Duodenal mucosa (tissue), 2 donors: Measurements from ENCODE around the gene CTTNBP2NL.
"Not testable (repeated sequence)": the region's sequence is repeated elsewhere in the genome, so short reads cannot be mapped to it uniquely, and the experiment has no call there.

Source experiments
- H3K27ac ChIP-seq: one replicate; pipeline ENCODE4 v1.7.0; 2013; ENCODE audit warnings: low read depth, low read length
- H3K27me3 ChIP-seq, 2 donors: one replicate each; pipeline ENCODE4 v1.7.0; 2013; ENCODE audit warnings: low read length in 2 of 2, control low read depth in 1 of 2; ENCODE audit not compliant: insufficient read depth in 2 of 2, control insufficient read depth in 1 of 2
- H3K36me3 ChIP-seq, 2 donors: one replicate each; pipeline ENCODE4 v1.7.0; 2013; ENCODE audit warnings: low read length in 2 of 2, control low read depth in 1 of 2; ENCODE audit not compliant: insufficient read depth in 2 of 2, control insufficient read depth in 1 of 2
- H3K4me1 ChIP-seq, 2 donors: one replicate each; pipeline ENCODE4 v1.7.0; 2013; ENCODE audit warnings: low read length in 2 of 2, control low read depth in 1 of 2; ENCODE audit not compliant: insufficient read depth in 2 of 2, control insufficient read depth in 1 of 2
- H3K4me3 ChIP-seq, 2 donors: one replicate each; pipeline ENCODE4 v1.7.0; 2013; ENCODE audit warnings: low read length in 2 of 2, low read depth in 1 of 2
- H3K9ac ChIP-seq, 2 donors: one replicate each; pipeline ENCODE4 v1.7.0; 2013; ENCODE audit warnings: low read length in 2 of 2, low read depth in 1 of 2
- H3K9me3 ChIP-seq, 2 donors: one replicate each; pipeline ENCODE4 v1.7.0; 2013; ENCODE audit warnings: low read length in 2 of 2, control low read depth in 1 of 2; ENCODE audit not compliant: control insufficient read depth in 1 of 2

The CTTNBP2NL gene

DNA sequence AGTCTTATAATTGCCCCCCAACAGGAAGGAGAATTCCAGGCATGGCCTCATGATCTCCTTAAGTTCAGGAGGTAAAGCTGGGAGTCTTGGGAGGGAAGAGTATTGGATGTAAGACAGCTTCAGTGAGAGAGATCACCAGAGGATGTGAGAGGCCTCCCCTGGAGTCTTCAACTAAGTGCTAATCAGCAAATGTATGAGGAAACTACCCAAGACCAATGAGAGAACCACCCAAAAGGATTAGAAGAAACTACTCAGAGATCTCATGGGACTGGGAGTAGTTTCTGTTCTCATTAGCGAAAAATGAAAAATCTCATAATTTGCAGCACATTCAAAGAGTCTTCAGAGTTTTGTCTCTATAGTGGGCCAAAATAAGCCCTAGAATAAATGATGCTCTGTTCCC lies 76.1 kb downstream of the CTTNBP2NL start:
- Histone ChIP-seq H3K4me3 (no peak overlapping the region), H3K36me3 (no peaks in the 10 kb centered on the region), H3K9me3 (peaks cover 5 to 8% of the 10 kb centered on the region in 2 donors), H3K27ac (no peak overlapping the region), H3K9ac (no peak overlapping the region), H3K4me1 (no peaks in the 10 kb centered on the region), H3K27me3 (no peaks in the 10 kb centered on the region)

DNA sequence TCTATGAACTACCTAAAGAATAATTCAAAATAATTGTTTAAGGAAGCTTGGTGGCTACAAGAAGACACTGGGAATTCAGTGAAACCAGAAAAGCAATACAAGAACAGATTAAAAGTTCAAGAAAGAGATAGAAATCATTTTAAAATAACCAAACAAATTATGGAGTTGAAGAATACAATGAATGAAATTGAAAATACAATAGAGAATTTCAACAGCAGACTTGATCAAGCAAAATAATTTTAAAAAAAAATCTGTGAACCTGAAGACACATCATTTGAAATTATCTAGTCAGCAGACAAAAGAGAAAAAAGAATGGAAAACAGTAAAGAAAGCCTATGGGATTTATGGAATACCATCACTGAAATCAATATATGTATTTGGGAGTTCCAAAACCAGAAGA lies 81.5 kb downstream of the CTTNBP2NL start:
- no peak overlapping the region for H3K27ac ChIP-seq
- H3K4me3 ChIP-seq, result no peak overlapping the region
- H3K27me3 ChIP-seq, result no peaks in the 10 kb centered on the region
- H3K9me3 ChIP-seq, result peaks cover 10 to 11% of the 10 kb centered on the region in 2 donors
- no peak overlapping the region for H3K9ac ChIP-seq
- no peaks in the 10 kb centered on the region for H3K36me3 ChIP-seq
- H3K4me1 ChIP-seq, result no peaks in the 10 kb centered on the region

DNA sequence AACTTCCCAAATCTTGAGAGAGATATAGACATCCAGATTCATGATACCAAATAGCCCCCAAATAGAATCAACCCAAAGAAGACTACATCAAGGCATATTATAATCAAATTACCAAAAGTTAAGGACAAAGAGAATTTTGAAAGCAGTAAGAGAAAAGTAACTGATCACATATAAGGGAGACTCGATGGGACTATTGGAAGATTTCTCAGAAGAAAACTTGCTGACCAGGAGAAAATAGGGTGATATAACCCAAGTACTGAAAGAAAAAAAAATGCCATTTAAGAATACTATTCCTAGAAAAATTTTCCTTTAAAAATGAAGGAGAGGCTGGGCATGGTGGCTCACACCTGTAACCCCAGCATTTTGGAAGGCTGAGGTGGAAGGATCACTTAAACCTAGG lies 82.3 kb downstream of the CTTNBP2NL start:
- no peak overlapping the region for H3K9ac ChIP-seq
- H3K27me3 ChIP-seq, result no peaks in the 10 kb centered on the region
- H3K4me3 ChIP-seq, result no peak overlapping the region
- no peaks in the 10 kb centered on the region for H3K4me1 ChIP-seq
- H3K36me3 ChIP-seq, result no peaks in the 10 kb centered on the region
- no peak overlapping the region for H3K27ac ChIP-seq
- peaks cover 10 to 11% of the 10 kb centered on the region in 2 donors for H3K9me3 ChIP-seq

DNA sequence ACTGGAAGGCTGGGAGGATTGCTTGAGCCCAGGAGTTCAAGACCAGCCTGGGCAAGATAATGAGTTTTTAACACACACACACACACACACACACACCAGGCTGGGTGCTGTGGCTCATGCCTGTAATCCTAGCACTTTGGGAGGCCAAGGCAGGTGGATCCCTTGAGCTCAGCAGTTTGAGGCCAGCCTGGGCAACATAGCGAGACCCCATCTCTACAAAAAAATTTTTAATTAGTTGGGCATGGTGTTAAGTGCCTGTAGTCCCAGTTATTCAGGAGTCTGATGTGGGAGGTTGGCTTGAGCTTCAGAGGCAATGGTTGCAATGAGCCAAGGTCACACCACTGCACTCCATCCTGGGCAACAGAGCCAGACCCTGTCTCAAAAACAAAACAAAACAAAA lies 90.0 kb downstream of the CTTNBP2NL start:
- not testable (repeated sequence) for H3K27me3 ChIP-seq, H3K36me3 ChIP-seq, H3K9me3 ChIP-seq, H3K9ac ChIP-seq, H3K4me1 ChIP-seq, H3K27ac ChIP-seq, H3K4me3 ChIP-seq

DNA sequence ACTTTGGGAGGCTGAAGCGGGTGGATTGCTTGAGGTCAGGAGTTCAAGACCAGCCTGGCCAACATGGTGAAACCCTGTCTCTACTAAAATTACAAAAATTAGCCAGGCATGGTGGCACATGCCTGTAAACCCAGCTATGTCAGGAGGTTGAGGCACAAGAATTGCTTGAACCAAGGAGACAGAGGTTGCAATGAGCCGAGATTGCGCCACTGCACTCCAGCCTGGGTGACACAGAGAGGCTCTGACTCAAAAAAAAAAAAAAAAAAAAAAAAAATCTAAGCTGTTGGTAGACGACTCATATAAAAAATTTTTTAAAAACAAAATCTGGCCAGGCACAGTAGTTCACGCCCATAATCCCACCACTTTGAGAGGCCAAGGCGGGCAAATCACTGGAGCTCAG lies 91.7 kb downstream of the CTTNBP2NL start:
- not testable (repeated sequence) for H3K27ac ChIP-seq, H3K27me3 ChIP-seq, H3K36me3 ChIP-seq, H3K9ac ChIP-seq, H3K9me3 ChIP-seq, H3K4me1 ChIP-seq, H3K4me3 ChIP-seq

DNA sequence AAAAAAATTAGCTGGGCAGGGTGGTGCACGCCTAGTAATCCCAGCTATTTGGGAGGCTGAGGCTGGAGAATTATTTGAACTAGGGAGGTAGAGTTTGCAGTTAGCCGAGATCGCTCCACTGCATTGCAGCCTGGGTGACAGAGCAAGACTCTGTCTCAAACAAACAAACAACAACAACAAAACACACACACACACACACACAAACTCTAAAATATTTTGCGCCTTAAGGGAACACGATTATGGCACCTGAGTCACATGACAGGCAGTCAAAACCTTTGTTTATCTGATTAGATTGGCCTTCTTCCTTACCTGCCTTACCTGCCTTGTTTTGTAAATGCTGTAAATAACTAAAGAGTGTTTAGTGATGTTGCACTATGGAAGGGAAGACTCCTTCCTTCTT lies 92.1 kb downstream of the CTTNBP2NL start:
- Histone ChIP-seq H3K9me3 (no peaks in the 10 kb centered on the region), H3K4me3 (no peak overlapping the region), H3K4me1 (no peaks in the 10 kb centered on the region), H3K9ac (no peak overlapping the region), H3K36me3 (no peaks in the 10 kb centered on the region), H3K27me3 (no peaks in the 10 kb centered on the region), H3K27ac (no peak overlapping the region)

DNA sequence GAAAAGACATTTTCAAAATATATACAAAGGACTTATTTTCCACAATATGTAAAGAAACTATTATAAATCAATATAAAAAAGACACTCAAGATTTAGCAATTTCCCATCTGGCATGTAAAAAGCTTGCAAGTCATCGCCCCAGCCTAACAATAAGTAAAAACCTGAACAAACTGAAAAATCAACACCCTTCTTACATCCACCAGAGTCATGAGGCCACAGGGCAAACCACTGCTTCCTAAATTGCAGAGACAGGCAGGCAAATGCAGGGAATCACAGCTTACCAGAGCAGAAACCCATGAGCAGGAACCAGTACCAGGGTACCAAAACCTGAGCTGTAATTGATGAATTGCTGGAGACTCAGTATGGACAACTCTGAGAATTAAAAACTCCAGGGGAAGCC lies 96.1 kb downstream of the CTTNBP2NL start:
- Histone ChIP-seq H3K27me3 (no peaks in the 10 kb centered on the region), H3K36me3 (no peaks in the 10 kb centered on the region), H3K4me3 (no peak overlapping the region), H3K4me1 (no peaks in the 10 kb centered on the region), H3K27ac (no peak overlapping the region), H3K9me3 (no peaks in the 10 kb centered on the region), H3K9ac (no peak overlapping the region)

DNA sequence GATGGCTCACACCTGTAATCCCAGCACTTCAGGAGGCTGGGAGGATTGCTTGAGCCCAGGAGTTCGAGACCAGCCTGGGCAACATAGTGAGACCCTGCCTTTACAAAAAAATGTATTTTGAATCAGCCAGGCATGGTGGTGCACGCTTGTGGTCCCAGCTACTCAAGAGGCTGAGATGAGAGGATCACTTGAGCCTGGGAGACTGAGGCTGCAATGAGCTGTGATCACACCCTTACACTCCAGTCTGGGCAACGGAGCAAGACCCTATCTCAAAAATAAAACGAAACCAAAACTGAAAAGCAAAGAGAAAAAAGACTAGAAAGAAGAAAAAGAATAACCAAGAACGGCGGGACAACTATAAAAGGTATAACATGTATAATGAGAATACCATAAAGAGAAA lies 97.3 kb downstream of the CTTNBP2NL start:
- Histone ChIP-seq H3K27ac (no peak overlapping the region), H3K9ac (no peak overlapping the region), H3K36me3 (no peaks in the 10 kb centered on the region), H3K4me1 (no peaks in the 10 kb centered on the region), H3K9me3 (no peaks in the 10 kb centered on the region), H3K27me3 (no peaks in the 10 kb centered on the region), H3K4me3 (no peak overlapping the region)

DNA sequence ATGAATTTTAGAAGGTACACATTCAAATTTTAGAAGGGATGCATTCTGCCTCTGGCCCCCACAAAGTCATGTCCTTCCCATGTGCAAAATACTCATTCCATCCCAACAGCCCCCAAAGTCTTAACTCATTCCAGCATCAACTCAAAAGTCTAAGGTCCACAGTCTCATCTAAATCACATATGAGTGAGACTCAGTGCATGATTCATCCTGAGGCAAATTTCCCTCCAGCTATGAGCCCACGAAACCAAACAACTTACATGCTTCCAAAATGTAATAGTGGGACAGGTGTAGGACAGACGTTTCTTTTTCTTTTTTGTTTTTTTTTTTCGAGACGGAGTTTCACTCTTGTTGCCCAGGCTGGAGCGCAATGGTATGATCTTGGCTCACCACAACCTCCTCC lies 100.3 kb downstream of the CTTNBP2NL start:
- Histone ChIP-seq H3K9me3 (no peaks in the 10 kb centered on the region), H3K9ac (no peak overlapping the region), H3K4me1 (no peaks in the 10 kb centered on the region), H3K4me3 (no peak overlapping the region), H3K27ac (no peak overlapping the region), H3K36me3 (no peaks in the 10 kb centered on the region), H3K27me3 (peaks cover 0 to 9% of the 10 kb centered on the region in 2 donors)

DNA sequence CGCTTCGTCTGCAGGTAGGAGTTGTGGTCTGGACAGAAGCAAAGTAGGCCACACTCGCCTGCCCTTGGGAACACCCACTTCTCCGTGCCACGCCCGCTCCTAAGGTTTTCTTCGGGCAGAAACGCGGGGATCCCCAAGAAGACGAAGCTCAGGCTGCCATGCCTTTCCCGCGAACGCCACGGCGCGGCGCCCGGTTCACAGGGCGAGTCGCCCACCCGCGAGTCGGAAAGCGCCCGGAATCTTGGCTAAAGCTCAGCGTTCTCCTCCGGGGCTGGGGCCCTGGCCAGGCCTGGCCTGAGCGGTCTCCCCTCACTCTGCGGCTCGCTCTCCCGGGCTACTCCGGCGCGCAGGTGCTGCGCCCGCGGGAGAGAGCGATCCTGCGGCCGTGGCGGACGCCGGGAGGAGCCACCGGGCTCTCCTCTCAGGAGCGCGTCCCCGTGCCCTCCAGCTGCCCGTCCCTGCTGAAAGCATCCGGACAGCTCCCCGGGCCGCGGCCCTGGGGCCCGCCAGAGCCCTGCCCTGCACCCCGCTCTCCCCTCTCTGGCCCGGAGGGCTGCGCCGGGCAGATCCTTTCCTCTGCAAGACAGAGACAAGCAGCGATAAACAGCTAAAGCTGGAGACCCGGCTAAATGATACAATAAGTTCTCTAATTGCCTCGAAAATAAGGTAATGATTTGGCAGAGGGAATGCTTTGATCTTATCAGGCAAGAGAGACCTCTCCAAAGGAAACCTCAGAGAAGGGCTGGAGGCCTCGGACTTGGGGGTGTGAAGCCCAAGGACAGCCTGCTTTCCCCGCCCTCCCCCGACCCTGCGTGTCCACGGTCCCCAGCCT lies 106.0 kb downstream of the CTTNBP2NL start:
- Histone ChIP-seq H3K9ac (peak overlapping the region; percentile 18 to 38), H3K4me3 (peak overlapping the region; percentile 67 to 69), H3K27ac (no peak overlapping the region), H3K27me3 (peaks cover 15 to 44% of the 10 kb centered on the region in 2 donors), H3K4me1 (peaks cover 0 to 9% of the 10 kb centered on the region in 2 donors), H3K9me3 (no peaks in the 10 kb centered on the region), H3K36me3 (no peaks in the 10 kb centered on the region)
